Measurements from ENCODE around the gene MED23.
A peak's percentile ranks its signal among the peaks of the same experiment; 100 is the strongest.
"Not testable (repeated sequence)": the region's sequence is repeated elsewhere in the genome, so short reads cannot be mapped to it uniquely, and the experiment has no call there.

Gene MED23

DNA sequence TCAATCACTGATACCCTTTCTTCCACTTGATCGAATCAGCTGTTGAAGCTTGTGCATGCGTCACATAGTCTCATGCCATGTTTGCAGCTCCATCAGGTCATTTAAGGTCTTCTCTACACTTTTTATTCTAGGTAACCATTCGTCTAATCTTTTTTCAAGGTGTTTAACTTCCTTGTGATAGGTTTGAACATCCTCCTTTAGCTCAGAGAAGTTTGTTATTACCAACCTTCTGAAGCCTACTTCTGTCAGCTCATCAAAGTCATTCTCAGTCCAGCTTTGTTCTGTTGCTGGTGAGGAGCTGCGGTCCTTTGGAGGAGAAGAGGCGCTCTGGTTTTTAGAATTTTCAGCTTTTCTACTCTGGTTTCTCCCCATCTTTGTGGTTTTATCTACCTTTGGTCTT lies 97.1 kb downstream of the MED23 start:
- intact Hi-C loops (cut with DNase I); DNase-seq: not testable (repeated sequence)

GRCh38 chr6:131524695-131525336 lies 103.2 kb downstream of the MED23 start:
- intact Hi-C loops (cut with DNase I), result no loop called here
- no peak for DNase-seq

DNA sequence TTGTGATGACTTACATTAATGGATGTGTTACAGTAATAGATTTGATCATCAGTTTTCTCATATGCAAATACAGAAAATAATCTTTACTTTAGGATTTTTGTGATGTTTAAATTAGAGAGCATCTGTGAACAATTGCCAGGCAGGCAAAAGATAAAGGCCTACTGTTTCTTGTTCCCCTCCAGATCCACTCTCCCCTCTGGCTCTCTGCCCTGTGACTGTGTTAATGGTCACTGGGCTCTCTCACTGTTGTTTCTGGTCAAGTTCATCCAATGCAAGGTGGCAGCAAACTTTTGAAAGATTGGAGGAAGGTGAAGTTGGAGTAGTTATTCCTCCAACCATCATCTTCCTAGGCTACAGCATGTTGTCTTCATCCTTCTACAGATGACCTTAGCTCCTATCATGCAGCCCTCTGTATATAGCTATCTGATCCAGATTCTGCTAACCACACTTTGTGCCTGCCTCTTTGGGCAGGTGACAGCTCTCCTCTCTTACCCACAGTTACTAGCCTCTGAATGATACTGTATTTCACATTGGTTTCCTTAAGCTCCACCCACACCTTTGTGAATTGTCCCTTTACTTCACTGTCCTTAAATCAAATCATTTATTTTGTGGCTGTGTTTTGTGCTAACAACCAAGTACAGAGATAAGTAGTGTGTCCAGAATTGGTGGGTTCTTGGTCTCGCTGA lies 103.9 kb downstream of the MED23 start:
- peak in 2 of 10 donors; percentile 32 to 53 for DNase-seq
- intact Hi-C loops (cut with DNase I), result no loop called here

All from posterior cingulate gyrus (tissue), 11 donors.